Hematopoietic multipotent progenitor cell treated with erythropoietin and hydrocortisone succinate and interleukin-3 and kit ligand, for 6 days (in vitro differentiated cells): ENCODE measurements around the gene TAS2R1.

Source experiments
- DNase-seq: peaks from one replicate; pipeline ENCODE4 v3.0.0-alpha.2; 2015

TAS2R1 gene

GRCh38 chr5:9582406-9582805 is 47.7 kb downstream of the TAS2R1 start:
- DNase-seq, result no peak
